HG03558 (cell line): ENCODE measurements around the gene ARID3A.

Experiments used
- ATAC-seq: cut with Tn5 transposase; IDR thresholded peaks from one replicate; pipeline ENCODE4 v1.9.1; 2021; ENCODE audit warnings: moderate number of reproducible peaks; ENCODE audit not compliant: unreplicated experiment; ENCODE audit errors: extremely low read depth

ARID3A gene

DNA sequence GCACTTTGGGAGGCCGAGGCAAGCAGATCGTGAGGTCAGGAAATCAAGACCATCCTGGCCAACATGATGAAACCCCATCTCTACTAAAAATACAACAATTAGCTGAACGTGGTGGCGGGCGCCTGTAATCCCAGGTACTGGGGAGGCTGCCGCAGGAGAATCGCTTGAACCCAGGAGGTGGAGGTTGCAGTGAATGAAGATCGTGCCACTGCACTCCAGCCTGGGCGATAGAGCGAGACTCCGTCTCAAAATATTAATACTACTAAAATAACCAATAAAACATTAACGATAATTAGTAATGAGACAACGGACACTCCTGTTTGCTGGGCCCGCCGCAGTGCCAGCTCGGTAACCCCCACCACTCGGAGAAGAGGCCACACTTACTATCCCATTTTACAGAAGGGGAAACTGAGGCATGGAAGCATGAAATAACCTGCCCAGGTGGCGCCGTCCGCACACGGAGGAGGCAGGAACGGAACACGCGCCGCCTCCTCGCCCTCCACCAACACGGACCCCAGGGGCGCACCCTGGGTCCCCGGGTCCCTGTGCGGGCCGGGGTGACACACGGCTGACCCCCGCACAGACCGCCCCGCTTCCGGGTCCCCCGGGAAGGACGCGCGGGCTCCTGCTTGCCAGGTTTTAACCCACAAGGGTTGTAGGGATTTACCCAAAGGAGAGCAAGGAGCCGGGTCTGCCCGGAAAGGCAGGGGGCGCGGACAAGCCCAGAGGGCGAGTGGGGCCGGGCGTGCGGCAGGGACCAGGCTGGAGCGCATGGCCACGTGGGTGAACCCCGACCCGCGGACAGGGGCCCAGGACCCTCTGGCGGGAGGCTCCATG is 14.4 kb upstream of the ARID3A start:
- no peak for ATAC-seq

GRCh38 chr19:912181-913079 is 13.4 kb upstream of the ARID3A start:
- no peak for ATAC-seq

DNA sequence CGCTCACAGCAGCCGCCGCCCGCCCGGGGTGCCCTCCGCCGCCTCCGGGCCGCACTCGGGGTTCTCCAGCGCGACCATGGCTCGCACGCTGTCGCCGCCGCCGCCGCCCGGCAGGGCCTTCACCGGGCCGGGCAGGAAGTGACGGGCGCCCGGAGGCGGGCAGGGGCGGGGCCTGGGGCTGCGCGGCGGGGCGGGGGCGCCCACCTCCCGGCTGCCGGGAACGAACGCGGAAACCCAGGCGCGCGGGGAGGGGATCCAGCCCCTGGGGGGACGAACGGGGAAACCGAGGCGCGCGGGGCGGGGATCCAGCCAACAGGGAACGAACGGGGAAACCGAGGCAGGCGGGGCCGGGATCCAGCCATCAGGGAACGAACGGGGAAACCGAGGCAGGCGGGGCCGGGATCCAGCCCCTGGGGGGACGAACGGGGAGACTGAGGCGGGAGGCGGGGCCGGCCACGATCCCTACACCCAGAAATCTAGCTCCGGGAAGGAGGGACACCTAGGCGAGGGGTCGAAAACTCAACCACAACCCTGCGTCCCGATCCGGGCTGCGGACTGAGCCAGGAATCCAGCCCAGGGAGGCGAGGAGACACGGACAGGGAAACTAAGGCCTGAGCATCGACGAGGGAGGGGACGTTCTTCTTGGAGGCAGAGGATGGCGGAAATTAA is 12.6 kb upstream of the ARID3A start, which contains the start of gene R3HDM4:
Gene R3HDM4 (minus strand): TSS at position 140 of the 669 bp plus-strand sequence. CDS start 62 bp downstream, at position 78.
- ATAC-seq = no peak

GRCh38 chr19:916645-917322 is 9.1 kb upstream of the ARID3A start:
- ATAC-seq = no peak

DNA sequence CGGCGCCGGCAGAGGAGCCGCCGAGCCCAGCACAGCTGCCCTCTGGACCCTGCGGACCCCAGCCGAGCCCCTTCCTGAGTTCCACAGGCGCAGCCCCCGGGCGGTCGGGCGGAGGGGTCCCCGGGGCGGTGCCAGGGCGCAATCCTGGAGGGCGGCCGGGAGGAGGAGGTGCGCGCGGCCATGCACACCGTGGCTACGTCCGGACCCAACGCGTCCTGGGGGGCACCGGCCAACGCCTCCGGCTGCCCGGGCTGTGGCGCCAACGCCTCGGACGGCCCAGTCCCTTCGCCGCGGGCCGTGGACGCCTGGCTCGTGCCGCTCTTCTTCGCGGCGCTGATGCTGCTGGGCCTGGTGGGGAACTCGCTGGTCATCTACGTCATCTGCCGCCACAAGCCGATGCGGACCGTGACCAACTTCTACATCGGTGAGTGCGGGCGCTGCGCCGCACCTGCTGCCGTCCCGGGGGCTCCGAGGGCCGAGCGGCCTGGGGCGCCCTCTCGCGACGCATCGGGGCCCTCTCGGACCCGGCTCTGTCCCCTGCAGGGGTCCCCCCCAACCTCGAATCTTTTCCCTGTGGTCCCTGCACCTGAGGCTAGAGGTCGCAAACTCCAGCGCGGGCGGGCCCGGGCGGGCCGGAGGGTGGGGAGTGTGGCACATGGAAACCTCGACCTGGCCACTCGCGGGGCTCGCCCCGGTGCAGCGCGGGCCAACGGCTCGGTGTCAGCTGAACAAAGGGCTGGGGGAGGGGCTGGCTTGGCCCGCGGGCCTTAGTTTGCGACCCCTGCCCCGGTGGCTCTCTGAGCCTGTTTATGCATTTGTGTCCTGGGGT is 8.3 kb upstream of the ARID3A start, which contains the start of gene KISS1R:
Gene KISS1R (plus strand): TSS at position 11 of the 829 bp plus-strand sequence. CDS start 170 bp downstream, at position 181.
- ATAC-seq = no peak

GRCh38 chr19:918152-918437 is 7.7 kb upstream of the ARID3A start:
- ATAC-seq = no peak

- no peak for ATAC-seq
These were observed 7.2 kb upstream of the ARID3A start for GRCh38 chr19:918481-919198.

DNA sequence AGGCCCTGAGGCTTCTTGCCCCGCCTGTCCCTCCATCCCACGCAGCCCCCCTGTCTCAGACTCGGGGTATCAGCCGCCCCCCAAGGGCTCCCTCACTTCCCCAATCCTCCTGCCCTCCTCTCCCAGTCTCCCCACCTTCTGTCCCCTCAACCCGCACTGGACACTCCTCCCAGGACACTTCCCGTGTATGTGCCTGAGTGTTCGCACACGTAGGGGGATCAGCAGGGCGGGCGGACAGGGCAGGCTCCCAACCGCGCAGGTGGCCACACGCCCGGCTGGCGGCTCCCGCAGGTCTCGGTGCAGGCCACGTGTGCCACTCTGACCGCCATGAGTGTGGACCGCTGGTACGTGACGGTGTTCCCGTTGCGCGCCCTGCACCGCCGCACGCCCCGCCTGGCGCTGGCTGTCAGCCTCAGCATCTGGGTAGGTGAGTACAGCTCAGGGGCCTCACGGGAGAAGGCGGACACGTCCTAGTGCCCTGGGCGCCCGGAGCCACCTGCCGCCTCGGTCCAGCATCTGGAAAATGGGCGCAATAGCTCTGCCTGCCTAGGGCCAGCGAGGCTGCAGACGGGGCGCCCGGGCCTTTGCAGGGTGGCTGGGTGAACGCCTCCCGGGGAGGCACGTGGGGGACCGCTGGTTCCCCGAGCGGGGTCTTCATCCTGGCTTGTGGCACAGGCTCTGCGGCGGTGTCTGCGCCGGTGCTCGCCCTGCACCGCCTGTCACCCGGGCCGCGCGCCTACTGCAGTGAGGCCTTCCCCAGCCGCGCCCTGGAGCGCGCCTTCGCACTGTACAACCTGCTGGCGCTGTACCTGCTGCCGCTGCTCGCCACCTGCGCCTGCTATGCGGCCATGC is 6.4 kb upstream of the ARID3A start:
- ATAC-seq = no peak

- no peak for ATAC-seq
These were observed 5.6 kb upstream of the ARID3A start for GRCh38 chr19:920051-920864.

DNA sequence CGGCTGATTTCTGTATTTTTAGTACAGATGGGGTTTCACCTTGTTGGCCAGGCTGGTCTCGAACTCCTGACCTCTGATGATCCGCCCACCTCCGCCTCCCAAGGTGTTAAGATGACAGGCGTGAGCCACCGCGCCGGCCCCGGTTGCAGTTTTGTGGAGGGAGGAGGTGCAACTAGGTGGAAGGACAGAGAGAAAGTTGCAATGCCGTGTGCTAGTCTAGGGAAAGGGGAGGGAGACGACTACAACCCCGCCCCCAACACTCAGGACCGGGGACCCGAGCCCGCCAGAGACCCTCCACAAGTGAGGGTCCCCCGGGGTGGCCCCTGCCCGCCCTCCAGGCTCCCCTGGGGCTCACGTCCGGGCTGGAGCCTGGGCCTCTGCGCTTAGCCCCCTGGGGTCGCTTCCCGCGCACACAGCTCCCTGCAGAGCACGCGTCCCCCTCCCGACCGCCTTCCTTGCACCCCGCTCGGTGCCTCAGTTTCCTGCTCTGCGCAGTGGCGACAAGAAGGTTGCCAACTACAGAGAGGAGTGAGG is 1.2 kb upstream of the ARID3A start:
- ATAC-seq = no peak

DNA sequence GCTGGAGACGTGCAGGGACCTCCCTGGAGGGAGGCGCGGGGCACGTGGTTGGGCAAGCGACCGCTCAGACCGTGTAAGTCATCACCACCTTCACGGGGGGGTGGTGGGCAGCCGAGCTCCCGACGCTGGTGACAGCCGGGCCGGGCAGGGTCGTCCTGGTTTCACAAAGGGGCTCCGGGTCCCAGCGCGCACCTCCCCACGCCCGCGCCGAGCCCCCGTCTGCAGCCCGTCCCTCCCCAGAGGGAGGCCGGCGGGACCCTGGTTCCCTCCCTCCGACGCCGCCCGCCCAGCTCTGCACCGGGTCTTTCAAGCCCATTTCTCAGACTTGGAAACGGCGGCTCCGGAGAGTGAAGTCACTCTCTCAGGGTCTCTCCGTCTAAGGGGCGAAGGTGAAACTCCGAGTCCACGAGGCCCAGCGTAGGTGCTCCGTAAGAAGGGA is 729 bp upstream of the ARID3A start:
- no peak for ATAC-seq

GRCh38 chr19:926323-926588 is 421 bp downstream of the ARID3A start:
- ATAC-seq = no peak

DNA sequence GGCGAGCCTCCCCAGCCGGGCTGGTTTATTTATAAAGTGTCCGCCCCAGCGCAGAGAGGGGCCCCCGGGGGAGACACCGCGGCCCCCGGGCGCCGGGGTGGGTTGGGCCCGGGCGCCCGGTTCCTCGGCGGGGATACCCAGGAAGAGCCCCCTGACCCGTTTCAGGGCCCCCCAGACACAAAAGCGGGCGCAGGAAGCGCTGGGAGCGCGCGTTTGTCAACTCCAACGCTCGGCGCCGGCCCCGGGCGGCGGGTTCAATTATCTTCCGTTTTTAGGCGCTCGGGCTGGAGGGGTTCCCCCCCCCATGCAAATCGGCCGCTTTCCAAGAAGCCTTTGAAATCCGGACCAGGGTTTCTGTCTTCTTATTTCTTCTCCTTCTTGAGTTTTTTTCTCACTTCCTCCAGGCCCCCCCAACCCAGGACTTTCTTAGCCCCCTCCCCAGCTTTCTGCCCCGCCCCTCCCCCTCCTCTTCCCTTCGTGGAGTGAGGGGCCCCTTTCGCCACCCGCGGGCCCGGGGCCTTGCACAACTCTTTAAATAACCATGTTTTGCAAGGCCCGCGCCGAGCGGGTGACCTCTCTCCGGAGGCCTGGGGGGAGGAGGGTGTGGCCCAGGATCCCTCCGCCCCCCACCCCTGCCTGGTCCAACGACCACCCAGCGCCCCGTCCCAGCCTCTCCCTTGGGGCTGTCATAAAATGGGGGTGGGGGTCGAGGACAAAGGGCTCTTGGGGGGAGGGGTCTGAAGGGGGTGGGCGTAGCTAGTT is 935 bp downstream of the ARID3A start:
- no peak for ATAC-seq

DNA sequence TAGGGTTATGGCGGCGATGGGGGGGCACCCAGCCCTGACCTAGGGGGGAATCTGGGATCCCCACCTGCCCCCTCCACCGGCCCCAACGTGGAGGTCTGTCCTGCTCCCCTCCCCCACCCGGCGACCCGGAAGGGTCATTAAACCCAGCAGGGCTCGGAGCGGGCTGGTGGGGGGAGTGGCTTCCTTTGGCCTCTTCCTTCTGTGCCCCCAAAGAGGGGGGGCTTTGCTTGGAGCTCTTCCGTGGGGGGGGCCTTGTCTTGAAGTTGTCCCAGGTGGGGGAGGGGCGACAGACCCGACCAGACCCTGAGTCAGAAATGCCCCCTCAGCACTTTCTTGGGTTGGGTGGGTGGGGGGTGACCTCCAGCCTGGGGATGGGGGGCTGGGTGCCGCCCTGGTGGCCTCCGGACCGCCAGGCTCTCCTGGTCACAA is 1.5 kb downstream of the ARID3A start:
- no peak for ATAC-seq

DNA sequence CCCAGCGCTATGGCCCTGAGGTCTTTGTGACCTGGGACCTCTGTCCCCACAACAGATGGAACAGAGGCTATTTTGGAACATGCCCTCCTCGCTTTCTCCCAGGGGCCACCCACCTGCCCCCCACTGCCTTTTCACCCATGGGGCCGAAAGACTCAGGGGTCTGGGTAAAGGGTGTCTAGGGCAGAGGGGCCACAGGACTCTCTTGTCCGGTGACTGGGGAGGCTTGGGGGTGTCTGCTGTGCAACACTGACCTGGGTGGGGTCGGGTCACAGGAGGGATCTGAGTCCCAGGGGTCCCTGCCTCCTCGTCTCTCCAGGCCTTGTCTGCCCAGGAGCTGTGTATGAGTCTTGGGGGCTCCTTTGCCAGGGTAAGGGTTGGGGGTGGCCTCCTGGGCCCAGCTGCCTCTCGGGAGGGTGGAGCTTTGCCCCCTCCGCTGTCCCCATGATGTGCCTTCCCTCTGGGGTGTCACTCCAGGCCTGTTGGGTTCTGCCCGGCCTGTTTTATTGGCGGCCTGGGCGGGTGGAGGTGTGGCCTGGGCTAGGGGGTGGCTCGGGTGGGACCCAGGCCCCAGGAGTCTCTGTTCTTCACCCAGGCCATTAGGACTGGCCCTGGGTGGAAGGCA is 2.1 kb downstream of the ARID3A start:
- no peak for ATAC-seq
